IMR-90 (cell line): Measurements from ENCODE around the gene SEPSECS. TPM values are rescaled to one million over a fixed set of nuclear protein-coding genes. Genes with fewer than 3 reads are reported as not detected.

Experiments
- ATAC-seq: fragments of 200-7000 bp; cut with Tn5 transposase; 2 replicates; pipeline ENCODE4 v1.9.1; 2020; ENCODE audit warnings: low read depth, mild to moderate bottlenecking, moderate library complexity
- BruUV-seq: library from RNA; stranded (reverse); fragments of 400-500 nt; replicated peaks from 2 replicates; lab custom pipeline; 2021; lab: Mats Ljungman, UMichigan
- CTCF ChIA-PET: fragments of 300-600 bp; formaldehyde crosslinking; extraction: SDS; loops from one replicate; lab custom pipeline; 2021; ENCODE audit warnings: antibody characterized with exemption; lab: Yijun Ruan, JAX
- POLR2A ChIA-PET: fragments of 300-600 bp; sonication (Branson Sonifier 250); formaldehyde crosslinking; loops from one replicate; lab custom pipeline; 2022; ENCODE audit warnings: antibody characterized with exemption; ENCODE audit not compliant: unreplicated experiment; lab: Charles Lee
- DNase-seq: peaks from one replicate; pipeline ENCODE4 v3.0.0; 2013
- H2AFZ ChIP-seq: replicated peaks from 2 replicates; pipeline ENCODE3; 2013; ENCODE audit warnings: low read length, mild to moderate bottlenecking; ENCODE audit not compliant: poor library complexity
- H2AK5ac ChIP-seq: 2 replicates; pipeline ENCODE4 v1.6.1; 2013; ENCODE audit warnings: low read depth, low read length, inconsistent platforms
- H2AK9ac ChIP-seq: replicated peaks from 2 replicates; pipeline ENCODE3; 2013; ENCODE audit warnings: mild to moderate bottlenecking, low read depth, low read length, moderate library complexity; ENCODE audit not compliant: poor library complexity
- H2BK120ac ChIP-seq: 2 replicates; pipeline ENCODE4 v1.6.1; 2013; ENCODE audit warnings: low read depth, low read length, inconsistent platforms
- H2BK15ac ChIP-seq: 3 replicates; pipeline ENCODE4 v1.6.1; 2013; ENCODE audit warnings: low read depth, low read length, inconsistent platforms
- H2BK20ac ChIP-seq: 2 replicates; pipeline ENCODE4 v1.6.1; 2013; ENCODE audit warnings: low read depth, mild to moderate bottlenecking, inconsistent platforms, low read length, moderate library complexity
- H2BK5ac ChIP-seq: 2 replicates; pipeline ENCODE4 v1.6.1; 2013; ENCODE audit warnings: mild to moderate bottlenecking, low read depth, low read length, inconsistent platforms; ENCODE audit not compliant: poor library complexity, severe bottlenecking
- H3K14ac ChIP-seq: replicated peaks from 2 replicates; pipeline ENCODE4 v1.6.1; 2013; ENCODE audit warnings: low read depth, low read length, inconsistent platforms
- H3K18ac ChIP-seq: 2 replicates; pipeline ENCODE4 v1.6.1; 2013; ENCODE audit warnings: low read depth, low read length, control low read depth
- H3K23ac ChIP-seq: 2 replicates; pipeline ENCODE4 v1.6.1; 2013; ENCODE audit warnings: low read depth, low read length, inconsistent platforms
- H3K27ac ChIP-seq: 2 replicates; pipeline ENCODE4 v1.5.1; 2013; ENCODE audit warnings: mild to moderate bottlenecking, control low read depth, low read length; ENCODE audit not compliant: insufficient read depth
- H3K27me3 ChIP-seq: 2 replicates; pipeline ENCODE4 v1.6.1; 2013; ENCODE audit warnings: low read length; ENCODE audit not compliant: control insufficient read depth, insufficient read depth
- H3K36me3 ChIP-seq: 2 replicates; pipeline ENCODE4 v1.6.1; 2013; ENCODE audit warnings: low read length, mixed read lengths; ENCODE audit not compliant: control insufficient read depth, insufficient read depth
- H3K4ac ChIP-seq: 2 replicates; pipeline ENCODE4 v1.6.1; 2013; ENCODE audit warnings: low read depth, low read length, inconsistent platforms
- H3K4me1 ChIP-seq: 2 replicates; pipeline ENCODE4 v1.6.1; 2013; ENCODE audit warnings: low read length, mixed read lengths; ENCODE audit not compliant: control insufficient read depth, insufficient read depth
- H3K4me2 ChIP-seq: 2 replicates; pipeline ENCODE4 v1.6.1; 2013; ENCODE audit warnings: low read depth, mild to moderate bottlenecking, control low read depth, low read length, moderate library complexity
- H3K4me3 ChIP-seq: 2 replicates; pipeline ENCODE4 v1.5.1; 2013; ENCODE audit warnings: low read depth, mild to moderate bottlenecking, control low read depth, low read length, moderate library complexity; ENCODE audit not compliant: insufficient read depth
- H3K56ac ChIP-seq: 2 replicates; pipeline ENCODE4 v1.6.1; 2013; ENCODE audit warnings: low read length, inconsistent platforms; ENCODE audit not compliant: insufficient read depth; ENCODE audit errors: extremely low read depth
- H3K79me1 ChIP-seq, 2 experiments: 2 replicates each; pipeline ENCODE4 v1.6.1; 2013; ENCODE audit warnings: low read length in 2 of 2, inconsistent platforms in 1 of 2, low read depth in 1 of 2
- H3K9ac ChIP-seq: 2 replicates; pipeline ENCODE4 v1.6.1; 2013; ENCODE audit warnings: low read depth, low read length, control low read depth
- H3K9me1 ChIP-seq: 2 replicates; pipeline ENCODE4 v1.6.1; 2013; ENCODE audit warnings: low read length, inconsistent platforms; ENCODE audit not compliant: insufficient read depth
- H3K9me3 ChIP-seq: 2 replicates; pipeline ENCODE4 v1.6.1; 2013; ENCODE audit warnings: low read length; ENCODE audit not compliant: control insufficient read depth, insufficient read depth
- H4K20me1 ChIP-seq: 2 replicates; pipeline ENCODE4 v1.6.1; 2013; ENCODE audit warnings: low read length, inconsistent platforms; ENCODE audit not compliant: insufficient read depth
- H4K5ac ChIP-seq: 2 replicates; pipeline ENCODE4 v1.6.1; 2013; ENCODE audit warnings: mild to moderate bottlenecking, low read depth, low read length, control low read depth
- H4K8ac ChIP-seq, 2 experiments: 2 replicates each; pipeline ENCODE4 v1.6.1; 2013; ENCODE audit warnings: low read depth in 2 of 2, low read length in 2 of 2, control low read depth in 1 of 2, inconsistent platforms in 1 of 2
- H4K91ac ChIP-seq: 2 replicates; pipeline ENCODE4 v1.6.1; 2013; ENCODE audit warnings: low read depth, low read length, inconsistent platforms; ENCODE audit not compliant: insufficient read depth
- BHLHE40 ChIP-seq: fragments of 150-350 bp; IDR thresholded peaks from 2 replicates; pipeline ENCODE4 v1.6.1; 2016; ENCODE audit warnings: mild to moderate bottlenecking, low read depth, low read length
- CEBPB ChIP-seq: IDR thresholded peaks from 2 replicates; pipeline ENCODE4 v1.6.1; 2012; ENCODE audit warnings: low read depth, low read length, improper control_type of control experiment
- CHD1 ChIP-seq: IDR thresholded peaks from 2 replicates; pipeline ENCODE4 v1.6.1; 2012; ENCODE audit warnings: low read depth, low read length, improper control_type of control experiment
- CTCF ChIP-seq: conservative IDR thresholded peaks from 2 replicates; pipeline ENCODE4 v1.5.1; 2012; ENCODE audit warnings: mild to moderate bottlenecking, low read depth, low read length, improper control_type of control experiment
- ELK1 ChIP-seq: fragments of 150-350 bp; IDR thresholded peaks from 2 replicates; pipeline ENCODE4 v1.6.1; 2016; ENCODE audit warnings: low read depth, mild to moderate bottlenecking, low read length, moderate library complexity, borderline replicate concordance
- FOS ChIP-seq: fragments of 150-350 bp; IDR thresholded peaks from 2 replicates; pipeline ENCODE4 v1.6.1; 2016; ENCODE audit warnings: low read depth, low read length
- MAFK ChIP-seq: IDR thresholded peaks from 2 replicates; pipeline ENCODE4 v1.6.1; 2012; ENCODE audit warnings: low read depth, low read length, improper control_type of control experiment
- MAZ ChIP-seq: IDR thresholded peaks from 2 replicates; pipeline ENCODE4 v1.6.1; 2012; ENCODE audit warnings: low read depth, mild to moderate bottlenecking, low read length, improper control_type of control experiment, moderate library complexity, borderline replicate concordance
- MXI1 ChIP-seq: IDR thresholded peaks from 2 replicates; pipeline ENCODE4 v1.6.1; 2012; ENCODE audit warnings: low read depth, mild to moderate bottlenecking, low read length, moderate library complexity, borderline replicate concordance
- NFE2L2 ChIP-seq: fragments of 150-350 bp; IDR thresholded peaks from 2 replicates; pipeline ENCODE4 v1.6.1; 2016; ENCODE audit warnings: low read depth, mild to moderate bottlenecking, low read length
- POLR2A ChIP-seq: IDR thresholded peaks from 2 replicates; pipeline ENCODE4 v1.6.1; 2012; ENCODE audit warnings: mild to moderate bottlenecking, low read depth, low read length
- RAD21 ChIP-seq: IDR thresholded peaks from 2 replicates; pipeline ENCODE4 v1.6.1; 2012; ENCODE audit warnings: low read length, improper control_type of control experiment
- RCOR1 ChIP-seq: IDR thresholded peaks from 2 replicates; pipeline ENCODE4 v1.6.1; 2012; ENCODE audit warnings: mild to moderate bottlenecking, low read length, improper control_type of control experiment; ENCODE audit not compliant: insufficient replicate concordance
- RFX5 ChIP-seq: IDR thresholded peaks from 2 replicates; pipeline ENCODE4 v1.8.0; 2012; ENCODE audit warnings: low read depth, mild to moderate bottlenecking, low read length, moderate library complexity
- SMC3 ChIP-seq: fragments of 150-350 bp; IDR thresholded peaks from 2 replicates; pipeline ENCODE4 v1.6.1; 2016; ENCODE audit warnings: low read depth, mild to moderate bottlenecking, antibody characterized with exemption, low read length, moderate library complexity
- USF2 ChIP-seq: fragments of 150-350 bp; IDR thresholded peaks from 2 replicates; pipeline ENCODE4 v1.6.1; 2017; ENCODE audit warnings: mild to moderate bottlenecking, antibody characterized with exemption, low read length, low read depth
- WGBS, 2 experiments: methylation state at CpG; one replicate each; pipeline versions ENCODE4 v1.1.5 to v1.1.7; 2013; ENCODE audit warnings: missing lambda C conversion rate in 2 of 2; ENCODE audit not compliant: insufficient read length in 1 of 2; ENCODE audit errors: extremely low coverage in 2 of 2; 5-methylcytosine and 5-hydroxymethylcytosine counted together
- dilution Hi-C: fragments of 300-500 bp; cut with HindIII; formaldehyde crosslinking; loops from one replicate; pipeline ENCODE4 v1.14.3; 2018; ENCODE audit warnings: low sequenced_read_pairs; ENCODE audit not compliant: unreplicated experiment
- in situ Hi-C: fragments of 300-500 bp; cut with MboI; formaldehyde crosslinking; loops from 3 replicates; pipeline ENCODE4 v1.14.3; 2019; ENCODE audit warnings: low sequenced_read_pairs, inconsistent platforms, mixed read lengths
- intact Hi-C: fragments of 100-400 bp; cut with micrococcal nuclease; formaldehyde crosslinking; loops from 2 replicates; pipeline ENCODE4 v1.10.0; 2022
- polyA plus RNA-seq, 3 experiments: library from polyadenylated mRNA; depleted of rRNA; stranded (reverse); fragments of >200 nt; gene quantifications; 2 replicates each; pipeline ENCODE4 v1.2.3, GENCODE V29; 2012; ENCODE audit warnings: low replicate concordance in 1 of 3
- total RNA-seq: library from RNA; depleted of rRNA; stranded (reverse); fragments of >200 nt; gene quantifications from 2 replicates; pipeline ENCODE4 v1.2.3, GENCODE V29; 2012

SEPSECS gene
- total and polyA plus RNA-seq, 2 of the 4 experiments (the other 2 are of a cell fraction): 1.7 to 5.0 TPM

- Histone ChIP-seq H2BK120ac (no peak overlapping the region), H2AFZ (no peak overlapping the region), H3K23ac (no peak overlapping the region), H3K4ac (no peak overlapping the region), H4K91ac (no peak overlapping the region), H3K27me3 (peaks cover 12% of the 10 kb centered on the region), H3K4me2 (no peak overlapping the region), H4K20me1 (no peaks in the 10 kb centered on the region), H4K5ac (no peak overlapping the region), H3K27ac (no peak overlapping the region), H3K18ac (no peak overlapping the region), H3K9me1 (no peaks in the 10 kb centered on the region), H3K4me3 (no peak overlapping the region), H3K14ac (no peak overlapping the region), H3K36me3 (no peaks in the 10 kb centered on the region), H2AK9ac (no peak overlapping the region), H3K9ac (no peak overlapping the region), H3K56ac (no peak overlapping the region), H2BK15ac (no peak overlapping the region), H3K4me1 (no peaks in the 10 kb centered on the region), H3K9me3 (no peaks in the 10 kb centered on the region), H3K79me1 (no peaks in the 10 kb centered on the region), H2BK5ac (no peak overlapping the region), H2AK5ac (no peak overlapping the region), H2BK20ac (no peak overlapping the region), H4K8ac (no peak overlapping the region)
- dilution Hi-C loops: no loop called here
- ChIA-PET POLR2A (no interaction called here), CTCF (interaction anchor here (0.6 kb wide), 1 partner anchor 1500 kb away, joined by 5 read pairs; no protein-coding TSS in a partner anchor)
- TF ChIP-seq ELK1: no peak
- TF ChIP-seq POLR2A: no peak
- TF ChIP-seq MXI1: no peak
- TF ChIP-seq FOS: no peak
- no peak for TF ChIP-seq MAZ
- TF ChIP-seq CTCF: no peak
- no peak for TF ChIP-seq NFE2L2
- no peak for TF ChIP-seq CHD1
- no peak for TF ChIP-seq CEBPB
- no peak for TF ChIP-seq USF2
- TF ChIP-seq SMC3: no peak
- TF ChIP-seq BHLHE40: no peak
- no peak for TF ChIP-seq RFX5
- TF ChIP-seq MAFK: no peak
- TF ChIP-seq RAD21: no peak
- TF ChIP-seq RCOR1: no peak
- in situ Hi-C loops: no loop called here
- intact Hi-C loops: no loop called here
- BruUV-seq: no TSS peak
- ATAC-seq: no peak
- DNase-seq: no peak
- WGBS, 2 experiments: no CpG with 5 or more reads among the region's 3 CpGs
Measured at GRCh38 chr4:25070545-25070944, 89.7 kb downstream of the SEPSECS start.
